Measurements from ENCODE around the gene TPRX2.
"Not testable (repeated sequence)": the region's sequence is repeated elsewhere in the genome, so short reads cannot be mapped to it uniquely, and the experiment has no call there.

TPRX2 gene

GRCh38 chr19:47858646-47859285, at the start of gene TPRX2:
Gene TPRX2 (plus strand): TSS chr19:47859235. CDS start chr19:47859247, 12 bp downstream.
- not testable (repeated sequence) for FAIRE-seq

- no peak for FAIRE-seq
Observed at GRCh38 chr19:47813304-47813994, 45.6 kb upstream of the TPRX2 start.

GRCh38 chr19:47813995-47814328, 45.1 kb upstream of the TPRX2 start:
- no peak for FAIRE-seq

GRCh38 chr19:47816270-47816669, 42.8 kb upstream of the TPRX2 start:
- not testable (repeated sequence) for FAIRE-seq

GRCh38 chr19:47818221-47818620, 40.8 kb upstream of the TPRX2 start:
- not testable (repeated sequence) for FAIRE-seq

GRCh38 chr19:47819858-47820257, 39.2 kb upstream of the TPRX2 start:
- FAIRE-seq, result no peak

- no peak for FAIRE-seq
Observed at GRCh38 chr19:47820410-47820809, 38.6 kb upstream of the TPRX2 start.

GRCh38 chr19:47821460-47822020, 37.5 kb upstream of the TPRX2 start, which contains the start of gene CRX:
Gene CRX (plus strand): TSS chr19:47821937. CDS start chr19:47834444, 12,507 bp downstream.
- FAIRE-seq, result no peak

- FAIRE-seq, result no peak
Observed at GRCh38 chr19:47824396-47824795, 34.6 kb upstream of the TPRX2 start.

- FAIRE-seq, result no peak
Observed at GRCh38 chr19:47826800-47827199, 32.2 kb upstream of the TPRX2 start.

GRCh38 chr19:47832723-47833122, 26.3 kb upstream of the TPRX2 start:
- no peak for FAIRE-seq

GRCh38 chr19:47836038-47836437, 23.0 kb upstream of the TPRX2 start:
- no peak for FAIRE-seq

- FAIRE-seq, result no peak
Observed at GRCh38 chr19:47839411-47839810, 19.6 kb upstream of the TPRX2 start.

GRCh38 chr19:47839913-47840312, 19.1 kb upstream of the TPRX2 start:
- no peak for FAIRE-seq

- FAIRE-seq, result no peak
Observed at GRCh38 chr19:47842941-47843340, 16.1 kb upstream of the TPRX2 start.

- FAIRE-seq, result no peak
Observed at GRCh38 chr19:47848425-47848822, 10.6 kb upstream of the TPRX2 start.

GRCh38 chr19:47848823-47849473, 10.1 kb upstream of the TPRX2 start:
- no peak for FAIRE-seq

- FAIRE-seq, result no peak
Observed at GRCh38 chr19:47853003-47853402, 6.0 kb upstream of the TPRX2 start.

- FAIRE-seq, result no peak
Observed at GRCh38 chr19:47854459-47854858, 4.6 kb upstream of the TPRX2 start.

GRCh38 chr19:47858231-47858630, 804 bp upstream of the TPRX2 start:
- not testable (repeated sequence) for FAIRE-seq

GRCh38 chr19:47859838-47860237, 803 bp downstream of the TPRX2 start:
- not testable (repeated sequence) for FAIRE-seq

- FAIRE-seq, result no peak
Observed at GRCh38 chr19:47860602-47861297, 1.7 kb downstream of the TPRX2 start.

- FAIRE-seq, result no peak
Observed at GRCh38 chr19:47861630-47862029, 2.6 kb downstream of the TPRX2 start.
